ENCODE measurements around the gene USP11.

The USP11 gene

DNA sequence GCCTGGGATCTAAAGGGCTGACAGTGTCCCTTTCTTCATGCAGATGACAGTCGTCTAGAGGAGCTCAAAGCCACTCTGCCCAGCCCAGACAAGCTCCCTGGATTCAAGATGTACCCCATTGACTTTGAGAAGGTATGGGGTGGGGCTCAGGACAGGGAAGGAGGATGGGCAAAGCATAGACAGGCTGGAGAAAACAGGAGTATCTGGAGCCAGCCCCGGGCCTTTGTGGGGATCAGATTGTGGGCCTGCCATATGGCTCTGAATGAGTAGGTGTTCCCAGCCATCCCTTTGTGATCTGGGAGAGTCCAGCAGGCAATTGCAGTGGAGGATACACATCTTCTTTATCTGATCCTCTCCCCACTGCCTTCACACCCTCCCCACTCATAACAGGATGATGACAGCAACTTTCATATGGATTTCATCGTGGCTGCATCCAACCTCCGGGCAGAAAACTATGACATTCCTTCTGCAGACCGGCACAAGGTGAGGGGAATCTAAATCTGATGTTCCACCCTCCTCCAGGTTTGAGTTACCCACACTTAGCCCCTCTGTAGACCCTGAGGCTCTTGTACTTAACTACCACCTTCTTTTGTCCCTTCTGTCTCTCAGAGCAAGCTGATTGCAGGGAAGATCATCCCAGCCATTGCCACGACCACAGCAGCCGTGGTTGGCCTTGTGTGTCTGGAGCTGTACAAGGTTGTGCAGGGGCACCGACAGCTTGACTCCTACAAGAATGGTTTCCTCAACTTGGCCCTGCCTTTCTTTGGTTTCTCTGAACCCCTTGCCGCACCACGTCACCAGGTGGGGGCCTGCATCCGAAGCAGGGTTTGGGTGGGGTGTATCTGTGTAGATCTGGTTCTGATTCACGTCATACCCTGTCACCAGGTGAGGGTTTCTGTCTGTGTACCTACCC is 20.2 kb upstream of the USP11 start:
- no peak overlapping the region for H3K27ac Mint-ChIP-seq

GRCh38 chrX:47214435-47215077 is 18.3 kb upstream of the USP11 start:
- H3K27me3 Mint-ChIP-seq, result no peaks in the 10 kb centered on the region
- H3K4me1 Mint-ChIP-seq (ENCODE audit: low read depth), result peaks cover 39% of the 10 kb centered on the region
- H3K36me3 Mint-ChIP-seq (ENCODE audit: low read depth), result peaks cover 88% of the 10 kb centered on the region
- no peaks in the 10 kb centered on the region for H3K9me3 Mint-ChIP-seq
- no peak overlapping the region for H3K4me3 Mint-ChIP-seq
- H3K27ac Mint-ChIP-seq, result no peak overlapping the region
- intact Hi-C loops (cut with micrococcal nuclease), result no loop called here

More for the DNA sequence above, 20.2 kb upstream of the USP11 start:
- intact Hi-C loops (cut with micrococcal nuclease), result no loop called here
- no peak overlapping the region for H3K4me3 Mint-ChIP-seq
- peaks cover 32% of the 10 kb centered on the region for H3K4me1 Mint-ChIP-seq (ENCODE audit: low read depth)
- H3K9me3 Mint-ChIP-seq, result no peaks in the 10 kb centered on the region
- H3K27me3 Mint-ChIP-seq, result no peaks in the 10 kb centered on the region
- H3K36me3 Mint-ChIP-seq (ENCODE audit: low read depth), result peaks cover 91% of the 10 kb centered on the region

GRCh38 chrX:47215291-47215900 is 17.4 kb upstream of the USP11 start:
- Mint-ChIP-seq H3K9me3 (no peaks in the 10 kb centered on the region), H3K4me3 (no peak overlapping the region), H3K27ac (no peak overlapping the region), H3K27me3 (no peaks in the 10 kb centered on the region), H3K4me1 (ENCODE audit: low read depth) (peaks cover 47% of the 10 kb centered on the region), H3K36me3 (ENCODE audit: low read depth) (peaks cover 86% of the 10 kb centered on the region)
- intact Hi-C loops (cut with micrococcal nuclease), result no loop called here

GRCh38 chrX:47216393-47216925 is 16.4 kb upstream of the USP11 start:
- peaks cover 83% of the 10 kb centered on the region for H3K36me3 Mint-ChIP-seq (ENCODE audit: low read depth)

GRCh38 chrX:47217121-47217851 is 15.5 kb upstream of the USP11 start:
- Mint-ChIP-seq H3K4me3 (peak overlapping the region; percentile 74), H3K36me3 (ENCODE audit: low read depth) (peaks cover 80% of the 10 kb centered on the region), H3K9me3 (no peaks in the 10 kb centered on the region), H3K27ac (peak overlapping the region; percentile 92), H3K27me3 (no peaks in the 10 kb centered on the region), H3K4me1 (ENCODE audit: low read depth) (peaks cover 64% of the 10 kb centered on the region)
- intact Hi-C loops (cut with micrococcal nuclease), result no loop called here

More at GRCh38 chrX:47216393-47216925, 16.4 kb upstream of the USP11 start:
- Mint-ChIP-seq H3K27me3 (no peaks in the 10 kb centered on the region), H3K4me1 (ENCODE audit: low read depth) (peaks cover 56% of the 10 kb centered on the region), H3K9me3 (no peaks in the 10 kb centered on the region), H3K4me3 (no peak overlapping the region), H3K27ac (peak overlapping the region; percentile 92)
- intact Hi-C loops (cut with micrococcal nuclease), result no loop called here

DNA sequence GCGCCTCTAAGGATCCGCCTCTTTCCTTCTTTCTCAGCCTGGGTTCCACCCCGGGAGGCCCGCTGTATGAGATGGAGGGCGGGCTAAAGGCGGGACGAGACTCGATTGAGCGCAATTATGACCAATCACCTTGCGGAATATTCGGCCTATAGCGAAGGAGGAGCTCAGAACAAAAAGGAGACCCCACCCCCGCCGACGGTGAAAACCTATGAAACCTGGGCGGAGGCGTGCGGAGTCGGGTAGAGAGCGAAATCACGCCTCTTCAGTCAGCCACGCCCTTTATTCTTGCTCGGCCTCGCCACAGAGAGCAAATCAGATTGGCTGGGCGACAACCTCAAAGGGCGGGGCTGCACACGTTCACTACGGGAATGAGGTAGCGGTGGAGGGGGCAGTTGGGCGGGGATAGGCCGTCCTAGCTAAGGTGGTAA is 14.9 kb upstream of the USP11 start:
- no peaks in the 10 kb centered on the region for H3K9me3 Mint-ChIP-seq
- H3K36me3 Mint-ChIP-seq (ENCODE audit: low read depth), result peaks cover 80% of the 10 kb centered on the region
- peaks cover 65% of the 10 kb centered on the region for H3K4me1 Mint-ChIP-seq (ENCODE audit: low read depth)
- no peaks in the 10 kb centered on the region for H3K27me3 Mint-ChIP-seq
- intact Hi-C loops (cut with micrococcal nuclease), result loop anchor here (1.0 kb wide), 1 partner anchor 15 kb away; the partner anchor contains the start of gene USP11
- H3K4me3 Mint-ChIP-seq, result peak overlapping the region; percentile 82
- peak overlapping the region; percentile 92 for H3K27ac Mint-ChIP-seq

DNA sequence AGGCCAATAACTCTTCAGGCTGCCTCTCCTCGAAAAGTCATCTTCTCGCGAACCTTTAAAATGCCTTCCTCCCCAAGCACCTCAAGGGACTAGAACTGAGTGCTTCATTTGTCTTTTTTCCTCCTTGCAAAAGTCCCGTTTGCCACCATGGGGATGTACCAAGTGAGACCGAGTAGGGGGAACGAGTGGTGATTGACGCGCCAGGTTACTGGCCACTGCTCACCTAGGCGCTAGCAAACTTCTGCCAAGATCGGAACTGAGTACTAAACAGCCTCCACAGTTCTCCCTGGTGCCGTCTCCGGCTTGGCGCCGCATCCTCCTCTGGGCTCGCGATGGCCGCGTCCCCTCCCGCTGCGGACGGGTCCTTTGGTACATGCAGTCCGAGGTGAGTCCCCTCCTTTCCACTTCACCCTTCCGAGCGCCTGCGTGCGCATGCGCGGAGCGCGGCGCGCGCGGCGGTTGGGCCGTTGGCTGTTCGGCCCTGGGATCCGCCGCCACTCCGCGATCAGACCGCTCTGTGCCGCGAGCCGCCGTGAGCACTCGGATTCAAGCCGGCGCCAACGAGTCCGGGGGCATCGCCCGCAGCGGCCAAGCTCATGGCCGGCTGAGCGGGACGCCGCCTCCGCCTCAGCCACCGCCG is 14.4 kb upstream of the USP11 start, which contains the start of gene CDK16:
CDK16 (plus strand) TSS at position 402 of the 640 bp plus-strand sequence. CDS start 4,877 bp downstream, outside the sequence.
- intact Hi-C loops (cut with micrococcal nuclease), result loop anchor here (1.0 kb wide), 1 partner anchor 15 kb away; the partner anchor contains the start of gene USP11
- no peaks in the 10 kb centered on the region for H3K27me3 Mint-ChIP-seq
- no peaks in the 10 kb centered on the region for H3K9me3 Mint-ChIP-seq
- H3K4me3 Mint-ChIP-seq, result peak within 1 kb of the TSS; percentile 82
- H3K27ac Mint-ChIP-seq, result peak within 1 kb of the TSS; percentile 92
- H3K4me1 Mint-ChIP-seq (ENCODE audit: low read depth), result peaks cover 65% of the 10 kb centered on the region
- peaks cover 80% of the 10 kb centered on the region for H3K36me3 Mint-ChIP-seq (ENCODE audit: low read depth)

- H3K9me3 Mint-ChIP-seq, result no peaks in the 10 kb centered on the region
- intact Hi-C loops (cut with micrococcal nuclease), result loop anchor here (1.0 kb wide), 1 partner anchor 14 kb away; the partner anchor contains the start of gene USP11
- no peaks in the 10 kb centered on the region for H3K27me3 Mint-ChIP-seq
- peak overlapping the region; percentile 92 for H3K27ac Mint-ChIP-seq
- peaks cover 80% of the 10 kb centered on the region for H3K36me3 Mint-ChIP-seq (ENCODE audit: low read depth)
- H3K4me1 Mint-ChIP-seq (ENCODE audit: low read depth), result peaks cover 66% of the 10 kb centered on the region
- H3K4me3 Mint-ChIP-seq, result peak overlapping the region; percentile 82
Observed at GRCh38 chrX:47218920-47219815, 13.6 kb upstream of the USP11 start.

DNA sequence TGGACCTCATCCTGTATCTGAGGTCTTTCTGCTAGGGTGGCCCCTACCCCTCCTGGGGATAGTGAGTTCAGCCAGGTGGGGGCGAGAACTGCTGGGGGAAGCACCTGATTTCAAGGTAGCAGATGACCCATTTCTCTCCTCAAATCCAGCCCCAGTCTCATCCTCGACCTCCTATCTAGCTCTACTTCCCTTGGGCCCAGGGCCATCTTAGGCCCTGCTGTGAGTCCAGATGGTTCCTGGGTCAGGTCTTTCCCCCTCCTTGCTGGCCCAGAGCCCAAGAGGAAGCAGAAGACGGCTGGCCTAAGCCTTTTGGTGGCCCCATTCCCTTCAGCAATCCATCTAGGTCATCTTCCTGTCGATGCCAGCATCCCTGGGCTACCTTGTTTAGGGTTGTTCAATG is 11.1 kb upstream of the USP11 start:
- Mint-ChIP-seq H3K9me3 (no peaks in the 10 kb centered on the region), H3K27ac (no peak overlapping the region), H3K4me3 (no peak overlapping the region), H3K4me1 (ENCODE audit: low read depth) (peaks cover 64% of the 10 kb centered on the region), H3K36me3 (ENCODE audit: low read depth) (peaks cover 80% of the 10 kb centered on the region), H3K27me3 (no peaks in the 10 kb centered on the region)
- intact Hi-C loops (cut with micrococcal nuclease), result no loop called here

DNA sequence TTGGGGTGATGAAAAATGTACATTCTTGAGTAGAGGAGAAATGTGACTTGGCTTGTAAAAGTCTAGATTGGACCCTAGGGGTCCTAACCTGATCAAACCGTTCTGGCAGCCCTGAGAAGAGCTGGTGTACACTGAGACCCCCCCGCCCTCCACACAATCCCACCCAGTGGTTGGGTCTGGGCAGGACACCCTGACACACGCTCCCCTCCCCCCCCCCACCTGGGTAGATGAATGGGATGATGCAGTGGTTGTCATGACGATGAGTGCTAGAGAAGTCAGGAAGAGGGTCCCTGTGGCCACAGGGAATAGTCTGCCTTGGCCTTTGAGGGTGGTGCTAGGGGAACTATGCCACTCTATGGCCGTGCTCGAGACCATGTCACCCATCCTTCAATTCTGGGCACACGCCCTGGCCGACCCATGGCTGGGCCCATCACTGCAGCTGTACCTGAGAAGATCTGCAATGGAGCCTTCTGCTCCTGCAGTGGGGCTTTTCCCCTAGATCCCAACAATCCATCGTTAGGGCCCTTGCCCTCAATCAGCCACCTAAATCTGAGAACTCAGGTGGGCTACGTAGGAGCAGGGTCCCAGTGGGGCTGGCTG is 10.0 kb upstream of the USP11 start:
- intact Hi-C loops (cut with micrococcal nuclease), result no loop called here
- Mint-ChIP-seq H3K27me3 (no peaks in the 10 kb centered on the region), H3K9me3 (no peaks in the 10 kb centered on the region), H3K4me1 (ENCODE audit: low read depth) (peaks cover 56% of the 10 kb centered on the region), H3K27ac (no peak overlapping the region), H3K4me3 (no peak overlapping the region), H3K36me3 (ENCODE audit: low read depth) (peaks cover 90% of the 10 kb centered on the region)

DNA sequence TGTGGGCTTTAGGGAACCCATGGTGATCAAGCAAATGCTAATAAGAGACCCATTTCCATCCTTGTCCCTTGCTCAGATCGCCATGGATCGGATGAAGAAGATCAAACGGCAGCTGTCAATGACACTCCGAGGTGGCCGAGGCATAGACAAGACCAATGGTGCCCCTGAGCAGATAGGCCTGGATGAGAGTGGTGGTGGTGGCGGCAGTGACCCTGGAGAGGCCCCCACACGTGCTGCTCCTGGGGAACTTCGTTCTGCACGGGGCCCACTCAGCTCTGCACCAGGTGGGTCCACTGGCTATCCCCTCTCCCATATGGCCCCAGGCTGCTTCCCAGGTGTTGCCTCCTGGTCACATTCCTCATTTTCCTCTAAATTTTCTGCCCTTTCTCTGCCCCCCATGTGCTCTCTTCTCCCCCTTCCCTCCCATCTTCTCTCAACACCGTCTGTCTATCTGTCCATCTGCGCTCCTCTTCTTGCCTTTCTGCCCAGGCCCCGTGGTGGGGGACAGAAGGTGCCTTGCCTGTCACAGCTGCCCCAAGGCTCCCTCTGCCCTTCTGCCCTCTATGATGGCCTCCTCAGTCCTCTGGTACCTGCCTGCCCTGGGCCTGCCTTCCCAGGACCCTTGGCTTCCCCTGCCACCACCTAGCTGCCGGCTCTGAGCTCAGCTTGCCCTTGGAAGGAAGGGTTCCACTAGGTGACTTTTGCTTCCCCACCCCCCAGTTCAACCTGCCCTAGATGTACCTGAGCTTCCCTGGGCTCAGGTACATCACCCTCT is 9.1 kb upstream of the USP11 start:
- intact Hi-C loops (cut with micrococcal nuclease), result no loop called here
- no peak overlapping the region for H3K4me3 Mint-ChIP-seq
- peak overlapping the region; percentile 51 for H3K27ac Mint-ChIP-seq
- peaks cover 92% of the 10 kb centered on the region for H3K36me3 Mint-ChIP-seq (ENCODE audit: low read depth)
- peaks cover 56% of the 10 kb centered on the region for H3K4me1 Mint-ChIP-seq (ENCODE audit: low read depth)
- H3K9me3 Mint-ChIP-seq, result no peaks in the 10 kb centered on the region
- H3K27me3 Mint-ChIP-seq, result no peaks in the 10 kb centered on the region
